NCI-H1105 treated with DMSO at 0.1 percent for 48 hours (cell line): ENCODE data around the gene RASSF4.

Source experiments
- DNase-seq: peaks from one replicate; lab custom pipeline; 2025; lab: John Stamatoyannopoulos, UW

RASSF4 gene

GRCh38 chr10:44962870-44963738 is 3.5 kb downstream of the RASSF4 start:
- no peak for DNase-seq

DNA sequence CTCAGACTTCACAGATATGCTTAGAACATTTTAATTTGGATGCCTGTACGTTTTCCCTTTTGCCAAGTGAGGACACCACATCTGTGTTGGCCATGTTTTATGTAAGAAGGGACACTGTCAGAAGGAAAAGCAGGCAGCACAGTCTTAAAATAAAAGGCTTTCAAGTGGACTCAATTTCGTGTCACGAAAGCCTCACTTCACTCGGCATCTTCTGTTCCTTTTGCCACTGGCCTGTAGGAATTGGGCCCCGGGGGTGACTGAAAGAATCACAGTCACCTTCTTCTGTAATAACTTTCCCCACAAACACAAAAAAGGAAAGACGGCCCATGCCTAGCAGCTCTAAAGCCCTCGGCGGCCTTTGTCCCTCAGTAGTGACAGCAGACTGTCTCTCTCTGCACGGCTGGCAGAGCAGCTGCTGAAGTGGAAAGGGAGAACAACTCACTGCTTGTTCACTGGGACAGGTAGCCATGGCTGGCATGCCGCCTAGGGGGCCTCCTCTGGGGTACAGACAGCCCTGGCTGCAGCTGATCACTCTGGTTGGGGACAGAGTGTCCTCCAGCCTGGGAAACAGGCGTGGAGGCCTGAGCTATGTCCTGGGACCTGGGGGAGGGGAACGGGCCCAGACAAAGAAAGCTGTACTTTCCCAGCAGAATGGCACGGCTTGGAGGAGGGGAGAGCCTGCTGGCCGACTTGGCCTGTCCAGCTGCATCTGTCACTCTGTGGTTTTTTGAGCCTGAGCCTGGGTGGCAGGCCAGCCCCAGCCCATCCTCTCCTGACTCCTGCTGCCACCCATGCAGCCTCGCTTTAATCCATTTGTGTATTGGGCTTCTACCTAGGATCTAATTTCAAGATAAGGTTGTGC is 4.4 kb downstream of the RASSF4 start:
- DNase-seq, result no peak

DNA sequence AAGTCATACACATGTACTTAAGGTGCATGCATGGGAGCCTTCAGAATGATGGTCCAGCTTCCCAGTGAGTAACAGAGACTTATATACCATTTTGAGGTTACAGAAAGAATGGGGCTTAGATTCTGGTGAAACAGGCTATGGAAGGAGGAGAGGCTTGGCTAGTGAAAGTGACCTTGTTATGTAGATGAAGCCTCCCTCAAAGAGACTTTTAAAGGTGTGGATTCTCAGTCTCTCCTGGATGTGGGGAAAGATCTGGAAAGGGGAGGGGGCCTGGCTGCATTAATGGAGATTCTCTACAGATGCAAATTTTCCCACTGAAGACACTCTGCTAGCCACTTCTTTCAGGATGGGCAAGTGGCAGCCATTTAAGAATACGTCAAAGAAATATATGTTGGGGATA is 5.5 kb downstream of the RASSF4 start:
- no peak for DNase-seq

DNA sequence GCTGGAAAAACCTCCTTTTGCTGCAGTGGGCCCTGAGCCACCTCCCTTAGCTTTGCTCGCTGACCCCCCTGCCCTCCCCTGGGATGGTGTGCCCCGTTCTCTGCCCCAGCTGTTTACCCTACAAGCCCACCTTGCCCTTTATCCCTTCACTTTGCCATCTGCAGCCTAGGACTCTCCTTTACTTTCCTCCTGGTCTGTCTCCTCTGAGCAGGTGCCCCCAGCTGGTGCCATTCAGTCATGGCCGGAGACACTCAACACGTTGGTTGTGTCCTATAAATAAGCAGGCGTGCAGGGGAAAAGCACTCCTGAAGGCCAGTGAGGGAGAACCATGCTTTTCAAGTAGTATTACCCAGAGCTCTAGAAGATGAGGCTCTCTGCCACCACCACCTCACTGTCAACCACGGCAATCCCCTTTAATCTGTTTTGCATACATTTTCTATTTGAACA is 6.1 kb downstream of the RASSF4 start:
- no peak for DNase-seq

GRCh38 chr10:44966129-44966815 is 6.7 kb downstream of the RASSF4 start:
- DNase-seq, result no peak

GRCh38 chr10:44966816-44967509 is 7.4 kb downstream of the RASSF4 start:
- no peak for DNase-seq

DNA sequence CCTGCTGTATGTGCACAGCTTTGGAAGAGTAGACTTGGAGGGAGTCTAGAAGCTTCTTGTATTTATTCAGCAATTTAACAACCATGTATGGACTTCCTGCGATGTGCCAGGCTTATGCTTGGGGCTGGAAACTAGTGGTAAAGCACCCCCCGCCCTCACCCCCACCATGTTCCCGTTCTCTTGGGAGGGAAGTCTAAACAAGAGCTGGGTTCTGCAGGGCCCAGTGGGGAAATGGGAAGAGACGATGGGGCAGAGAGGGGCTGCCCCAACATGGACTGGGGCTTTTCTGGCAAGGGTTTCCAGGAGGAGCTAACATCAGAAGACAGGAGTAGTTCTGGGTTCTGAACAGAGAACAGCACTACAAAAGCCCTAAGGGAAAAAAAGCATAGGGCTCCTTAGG is 8.0 kb downstream of the RASSF4 start:
- DNase-seq, result no peak

- no peak for DNase-seq
Observed at GRCh38 chr10:44968091-44968490, 8.5 kb downstream of the RASSF4 start.

DNA sequence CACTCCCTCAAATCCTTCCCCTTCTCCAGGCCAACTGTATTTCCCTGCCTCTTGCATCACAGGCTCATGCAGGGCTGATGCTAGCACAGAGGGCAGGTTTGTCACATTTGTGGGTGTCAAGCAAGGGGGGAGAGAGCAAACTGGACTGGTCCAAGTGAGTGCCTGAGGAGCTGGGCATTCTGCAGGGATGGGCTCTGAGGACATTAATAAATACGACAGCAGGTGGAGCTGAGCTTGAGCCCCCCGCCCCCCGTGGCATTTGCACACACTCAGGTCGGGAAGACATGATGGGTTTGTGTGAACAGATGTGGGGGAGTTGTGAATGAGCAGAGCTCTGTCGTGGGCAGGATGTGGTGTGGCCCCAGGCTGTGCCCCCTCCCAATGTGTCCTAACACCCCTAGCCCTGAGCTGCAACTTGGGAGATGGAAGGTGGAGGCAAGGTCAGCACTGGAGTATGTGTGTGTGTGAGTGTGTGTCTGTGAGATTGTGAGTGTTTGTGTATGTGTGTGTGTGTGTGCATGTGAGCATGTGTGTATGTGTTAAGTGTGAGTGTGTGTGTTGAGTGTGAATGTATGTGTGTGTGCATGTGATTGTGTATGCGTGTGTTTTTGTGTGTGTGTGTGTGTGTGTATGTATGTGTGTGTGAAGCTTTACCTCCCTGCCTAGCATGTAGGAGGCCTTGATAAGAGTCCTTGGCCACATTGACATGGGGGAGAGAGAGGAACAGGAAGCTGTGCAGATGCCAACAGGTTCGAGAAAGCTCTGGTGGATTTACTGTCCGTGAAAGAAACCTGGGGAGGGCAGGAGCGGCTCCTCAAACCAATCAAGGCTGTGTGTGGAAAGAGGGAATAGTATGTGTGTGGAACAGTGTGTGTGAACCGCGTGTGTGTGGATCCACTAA is 9.1 kb downstream of the RASSF4 start:
- no peak for DNase-seq

DNA sequence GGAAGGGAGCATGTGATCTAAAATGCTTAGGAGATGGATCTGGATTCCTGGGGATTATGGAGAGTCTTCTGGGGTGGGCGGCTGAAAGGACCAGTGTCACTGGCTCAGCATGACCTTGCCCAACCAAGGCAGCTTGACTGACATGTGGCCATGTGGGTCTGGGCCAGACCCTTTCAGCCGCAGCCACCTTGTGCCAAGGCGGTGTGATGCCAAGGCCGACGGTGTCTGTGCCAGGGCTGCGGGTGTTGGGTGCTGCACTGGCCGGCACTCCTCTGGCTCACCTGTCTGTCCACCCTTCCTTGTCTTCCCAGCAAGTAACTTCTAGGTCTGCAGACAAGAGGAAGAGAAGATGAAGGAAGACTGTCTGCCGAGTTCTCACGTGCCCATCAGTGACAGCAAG is 10.3 kb downstream of the RASSF4 start:
- DNase-seq, result no peak

DNA sequence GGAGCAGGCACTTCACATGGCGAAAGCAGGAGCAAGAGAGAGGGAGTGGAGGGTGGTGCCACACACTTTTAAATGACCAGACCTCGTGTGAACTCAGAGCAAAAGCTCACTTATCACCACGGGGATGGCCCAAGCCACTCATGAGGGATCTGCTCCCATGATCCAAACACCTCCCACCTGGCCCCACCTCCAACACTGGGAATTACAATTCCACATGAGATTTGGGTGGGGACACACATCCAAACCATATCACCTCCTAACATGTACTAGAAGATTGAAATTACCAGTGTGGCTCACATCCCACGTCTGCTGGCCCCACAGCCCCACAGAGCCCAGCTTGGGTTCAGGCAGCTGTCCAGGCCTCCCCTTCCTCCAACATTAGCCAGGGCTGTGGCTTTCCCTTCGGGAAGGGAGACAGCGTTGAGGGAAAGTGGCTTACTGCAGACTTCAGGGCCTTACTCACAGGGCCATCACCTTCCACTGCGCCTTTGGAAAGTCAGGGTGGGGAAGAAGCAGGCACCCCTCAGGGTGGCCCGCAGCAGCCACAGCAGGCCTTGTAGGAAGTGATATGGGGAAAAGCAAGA is 11.3 kb downstream of the RASSF4 start:
- DNase-seq, result no peak

- DNase-seq, result no peak
Observed at GRCh38 chr10:44971434-44971833, 11.8 kb downstream of the RASSF4 start.

DNA sequence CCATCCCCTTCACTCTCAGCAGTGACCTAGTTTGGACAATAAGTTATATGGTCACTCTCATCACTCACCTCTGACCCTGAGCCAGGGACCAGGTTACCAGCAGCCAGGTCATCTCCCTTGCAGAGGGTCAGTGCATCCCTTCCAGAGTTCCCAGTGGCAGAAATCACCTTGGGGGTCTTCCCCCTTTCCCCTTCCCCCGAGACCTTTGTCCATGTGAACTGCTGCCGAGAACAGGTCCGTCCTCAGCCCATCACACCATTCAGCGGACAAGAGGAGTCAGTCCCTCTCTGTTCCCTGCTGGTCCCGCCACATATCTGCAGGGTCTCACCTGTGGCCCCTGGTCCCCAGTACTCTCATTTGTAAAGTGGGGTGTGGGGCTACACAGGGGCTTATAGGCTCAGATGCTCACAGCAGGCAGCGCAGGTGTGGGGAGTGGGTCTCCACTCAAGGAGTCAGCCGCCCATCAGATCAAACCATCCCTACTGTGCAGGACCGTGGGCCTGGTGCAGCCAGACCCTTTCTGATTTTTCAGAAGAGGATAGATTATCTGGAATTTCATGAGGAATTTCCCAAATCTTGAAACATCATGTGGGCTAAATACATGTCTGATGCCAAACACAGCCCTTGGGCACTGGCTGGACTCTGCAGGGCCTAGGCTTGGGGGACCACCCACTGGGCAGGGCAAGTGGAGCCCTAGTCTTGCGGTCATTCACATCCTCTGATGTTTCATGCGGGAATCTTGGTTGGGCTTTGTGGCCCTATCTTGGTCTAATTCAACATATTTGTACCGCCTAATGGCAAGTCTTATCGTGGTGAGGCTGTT is 12.5 kb downstream of the RASSF4 start:
- no peak for DNase-seq

GRCh38 chr10:44972874-44973306 is 13.3 kb downstream of the RASSF4 start:
- DNase-seq, result no peak

- no peak for DNase-seq
Observed at GRCh38 chr10:44973323-44974081, 13.9 kb downstream of the RASSF4 start.

GRCh38 chr10:44974082-44974627 is 14.6 kb downstream of the RASSF4 start:
- no peak for DNase-seq

GRCh38 chr10:44974628-44975430 is 15.2 kb downstream of the RASSF4 start:
- DNase-seq, result peak; percentile 40
